Neural progenitor cell (in vitro differentiated cells): ENCODE data around the gene MDM4.

Source experiments
- EZH2 ChIP-seq: fragments of 200-600 bp; sonication (generic); IDR thresholded peaks from 2 replicates; pipeline ENCODE4 v1.6.1; 2017; ENCODE audit warnings: antibody characterized with exemption, mild to moderate bottlenecking, moderate library complexity
- EZH2phosphoT487 ChIP-seq: fragments of 200-600 bp; sonication (generic); IDR thresholded peaks from 2 replicates; pipeline ENCODE4 v1.6.1; 2017; ENCODE audit warnings: antibody characterized with exemption
- TF ChIP-seq, protein P1 (sequence below): fragments of 200-600 bp; sonication (generic); IDR thresholded peaks from 2 replicates; pipeline ENCODE4 v1.5.1; 2017; ENCODE audit warnings: antibody characterized with exemption, mild to moderate bottlenecking

DNA sequence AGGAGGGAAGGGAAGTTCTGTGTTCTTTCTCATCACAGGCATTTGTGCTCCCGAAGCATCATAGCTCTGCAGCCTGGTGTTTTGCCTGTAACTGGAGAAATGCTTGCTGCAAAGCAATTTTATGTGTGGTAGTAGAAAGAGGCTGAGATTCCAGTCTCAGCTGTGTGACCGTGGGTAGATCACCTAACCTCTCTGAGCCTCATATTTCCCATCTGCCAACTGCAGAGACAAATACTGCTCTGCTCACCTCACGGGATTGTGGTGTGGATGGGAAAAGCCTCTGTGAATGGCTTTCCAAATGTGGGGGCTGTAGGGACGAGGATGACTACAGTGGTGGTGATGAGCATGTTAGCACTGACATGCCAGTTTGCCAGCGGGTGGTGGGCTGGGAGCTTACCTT is 84.0 kb downstream of the MDM4 start:
- TF ChIP-seq EZH2phosphoT487 (no peak), EZH2 (no peak)
- TF ChIP-seq, protein P1, sequence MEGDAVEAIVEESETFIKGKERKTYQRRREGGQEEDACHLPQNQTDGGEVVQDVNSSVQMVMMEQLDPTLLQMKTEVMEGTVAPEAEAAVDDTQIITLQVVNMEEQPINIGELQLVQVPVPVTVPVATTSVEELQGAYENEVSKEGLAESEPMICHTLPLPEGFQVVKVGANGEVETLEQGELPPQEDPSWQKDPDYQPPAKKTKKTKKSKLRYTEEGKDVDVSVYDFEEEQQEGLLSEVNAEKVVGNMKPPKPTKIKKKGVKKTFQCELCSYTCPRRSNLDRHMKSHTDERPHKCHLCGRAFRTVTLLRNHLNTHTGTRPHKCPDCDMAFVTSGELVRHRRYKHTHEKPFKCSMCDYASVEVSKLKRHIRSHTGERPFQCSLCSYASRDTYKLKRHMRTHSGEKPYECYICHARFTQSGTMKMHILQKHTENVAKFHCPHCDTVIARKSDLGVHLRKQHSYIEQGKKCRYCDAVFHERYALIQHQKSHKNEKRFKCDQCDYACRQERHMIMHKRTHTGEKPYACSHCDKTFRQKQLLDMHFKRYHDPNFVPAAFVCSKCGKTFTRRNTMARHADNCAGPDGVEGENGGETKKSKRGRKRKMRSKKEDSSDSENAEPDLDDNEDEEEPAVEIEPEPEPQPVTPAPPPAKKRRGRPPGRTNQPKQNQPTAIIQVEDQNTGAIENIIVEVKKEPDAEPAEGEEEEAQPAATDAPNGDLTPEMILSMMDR = no peak
